Nephron (organoid): ENCODE measurements around the gene REL.
"Not testable (repeated sequence)": the region's sequence is repeated elsewhere in the genome, so short reads cannot be mapped to it uniquely, and the experiment has no call there.

Experiments
- H3K27ac Mint-ChIP-seq, 3 experiments: 2 replicates each; pipeline ENCODE4 v1.8.0; 2020; ENCODE audit warnings: mixed read lengths in 3 of 3, mild to moderate bottlenecking in 2 of 3, moderate library complexity in 1 of 3
- H3K27me3 Mint-ChIP-seq: 2 replicates; pipeline ENCODE4 v1.8.0; 2021; ENCODE audit warnings: low read depth, mild to moderate bottlenecking, moderate library complexity, mixed read lengths
- H3K36me3 Mint-ChIP-seq: 2 replicates; pipeline ENCODE4 v1.8.0; 2020; ENCODE audit warnings: low read depth, mixed read lengths
- H3K4me1 Mint-ChIP-seq: 2 replicates; pipeline ENCODE4 v1.8.0; 2020; ENCODE audit warnings: mixed read lengths
- H3K4me3 Mint-ChIP-seq, 3 experiments: 2 replicates each; pipeline ENCODE4 v1.8.0; 2020; ENCODE audit warnings: mild to moderate bottlenecking in 3 of 3, mixed read lengths in 3 of 3, moderate library complexity in 2 of 3
- H3K9me3 Mint-ChIP-seq: 2 replicates; pipeline ENCODE4 v1.8.0; 2020; ENCODE audit warnings: mixed read lengths
- TF ChIP-seq, protein P1 (sequence below), 3 experiments: fragments of 200-600 bp; sonication (generic); IDR thresholded peaks; one replicate each; pipeline ENCODE4 v1.5.0; 2021; ENCODE audit warnings: antibody characterized with exemption in 3 of 3; ENCODE audit not compliant: unreplicated experiment in 3 of 3

Gene REL

DNA sequence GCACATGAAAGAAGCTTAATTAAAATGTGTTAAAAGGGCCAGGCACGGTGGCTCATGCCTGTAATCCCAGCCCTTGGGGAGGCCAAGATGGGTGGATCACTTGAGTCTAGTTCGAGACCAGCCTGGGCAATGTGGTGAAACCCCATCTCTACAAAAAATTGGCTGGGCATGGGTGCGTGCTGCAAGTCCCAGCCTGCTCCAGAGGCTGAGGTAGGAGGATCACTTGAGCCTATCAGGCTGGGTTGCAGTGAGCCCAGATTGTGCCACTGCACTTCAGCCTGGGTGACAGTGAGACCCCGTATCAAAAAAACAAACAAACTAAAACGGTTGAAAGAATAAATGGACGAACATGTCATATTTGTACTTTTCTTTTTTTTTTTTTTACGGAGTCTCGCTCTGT lies 26.0 kb downstream of the REL start:
- no peak overlapping the region for H3K27ac Mint-ChIP-seq
- H3K36me3 Mint-ChIP-seq, result peaks cover 48% of the 10 kb centered on the region
- H3K4me1 Mint-ChIP-seq, result no peaks in the 10 kb centered on the region
- no peaks in the 10 kb centered on the region for H3K9me3 Mint-ChIP-seq
- no peak overlapping the region for H3K4me3 Mint-ChIP-seq
- no peaks in the 10 kb centered on the region for H3K27me3 Mint-ChIP-seq
- TF ChIP-seq, protein P1, sequence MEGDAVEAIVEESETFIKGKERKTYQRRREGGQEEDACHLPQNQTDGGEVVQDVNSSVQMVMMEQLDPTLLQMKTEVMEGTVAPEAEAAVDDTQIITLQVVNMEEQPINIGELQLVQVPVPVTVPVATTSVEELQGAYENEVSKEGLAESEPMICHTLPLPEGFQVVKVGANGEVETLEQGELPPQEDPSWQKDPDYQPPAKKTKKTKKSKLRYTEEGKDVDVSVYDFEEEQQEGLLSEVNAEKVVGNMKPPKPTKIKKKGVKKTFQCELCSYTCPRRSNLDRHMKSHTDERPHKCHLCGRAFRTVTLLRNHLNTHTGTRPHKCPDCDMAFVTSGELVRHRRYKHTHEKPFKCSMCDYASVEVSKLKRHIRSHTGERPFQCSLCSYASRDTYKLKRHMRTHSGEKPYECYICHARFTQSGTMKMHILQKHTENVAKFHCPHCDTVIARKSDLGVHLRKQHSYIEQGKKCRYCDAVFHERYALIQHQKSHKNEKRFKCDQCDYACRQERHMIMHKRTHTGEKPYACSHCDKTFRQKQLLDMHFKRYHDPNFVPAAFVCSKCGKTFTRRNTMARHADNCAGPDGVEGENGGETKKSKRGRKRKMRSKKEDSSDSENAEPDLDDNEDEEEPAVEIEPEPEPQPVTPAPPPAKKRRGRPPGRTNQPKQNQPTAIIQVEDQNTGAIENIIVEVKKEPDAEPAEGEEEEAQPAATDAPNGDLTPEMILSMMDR (IDR thresholded peaks at IDR 0.05; ENCODE audit: unreplicated experiment in 3 of 3), result no peak

DNA sequence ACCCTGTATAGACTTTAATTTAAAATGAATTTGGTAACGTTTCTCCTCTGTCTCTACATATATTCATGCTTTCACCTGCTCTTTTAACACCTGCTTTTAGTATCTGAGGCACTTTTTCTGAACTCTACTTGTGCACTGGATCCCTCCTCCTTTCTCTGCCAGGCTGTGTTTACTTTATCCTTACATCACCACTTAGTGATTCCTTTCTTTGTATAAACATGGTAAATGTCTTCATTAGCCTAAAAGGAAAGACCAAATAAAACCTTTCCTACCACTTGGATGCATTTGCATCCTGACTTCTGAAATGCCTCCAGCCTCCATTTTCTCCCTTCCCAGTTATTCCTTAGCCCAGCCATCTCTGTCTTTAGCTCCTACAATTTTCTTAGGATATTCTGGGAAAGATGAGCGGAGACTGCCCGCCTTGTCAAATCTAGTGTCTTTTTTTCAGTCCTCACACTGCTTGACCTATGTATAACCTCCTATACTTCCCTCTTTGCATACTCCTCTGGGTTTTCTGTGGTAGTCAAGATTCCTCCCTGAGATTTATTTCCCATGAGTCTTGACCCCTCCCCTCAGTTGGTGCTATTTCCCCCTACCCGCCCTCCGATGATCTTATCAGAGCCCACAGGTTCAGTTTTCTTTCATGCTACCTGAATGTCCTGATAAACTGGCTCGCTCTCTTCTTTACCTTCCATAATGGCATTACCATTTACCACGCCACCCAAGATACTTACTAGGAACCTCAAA lies 44.8 kb downstream of the REL start:
- Mint-ChIP-seq H3K36me3 (peaks cover 40% of the 10 kb centered on the region), H3K4me3 (no peak overlapping the region), H3K4me1 (no peaks in the 10 kb centered on the region), H3K9me3 (no peaks in the 10 kb centered on the region), H3K27ac (peak overlapping the region in 1 of 3 experiments; percentile 18), H3K27me3 (no peaks in the 10 kb centered on the region)
- TF ChIP-seq, protein P1 (IDR thresholded peaks at IDR 0.05; ENCODE audit: unreplicated experiment in 3 of 3), result no peak

DNA sequence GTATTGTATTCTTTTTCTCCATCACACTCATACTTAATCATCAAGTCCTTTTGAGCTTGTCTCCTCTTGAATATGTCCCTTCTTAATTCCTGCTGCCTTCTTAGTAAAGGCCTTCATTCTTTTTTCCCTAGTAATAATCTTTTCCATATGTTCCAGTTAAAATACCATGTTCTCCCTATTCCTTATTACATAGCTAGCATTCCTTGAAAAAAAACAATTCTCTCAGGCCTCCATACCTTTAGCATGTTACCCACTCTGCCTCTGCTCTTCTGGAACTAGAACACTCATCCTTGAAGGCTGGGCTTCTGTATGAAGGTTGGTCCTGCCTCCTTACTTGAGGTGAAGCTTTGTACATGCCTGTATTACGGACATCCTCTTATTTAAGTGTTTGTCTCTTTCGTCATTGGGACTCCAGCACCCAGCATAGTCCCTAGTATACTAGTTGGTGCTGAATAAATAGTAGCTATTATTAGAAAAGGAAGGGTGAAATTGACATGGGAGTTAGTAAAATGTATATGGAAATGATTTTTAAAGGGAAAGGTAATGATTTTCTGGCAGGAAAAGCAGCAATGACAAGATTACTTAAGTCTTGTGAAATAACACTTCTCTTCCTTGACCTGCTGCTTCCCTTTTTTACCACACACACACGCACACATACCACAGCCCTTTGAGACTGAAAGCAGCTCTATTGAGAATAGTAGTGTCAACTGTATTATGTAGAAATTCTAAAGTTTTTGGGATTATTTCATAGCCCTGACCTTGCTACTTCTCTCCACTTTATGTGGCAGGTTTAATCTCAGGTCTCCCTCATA lies 45.6 kb downstream of the REL start:
- Mint-ChIP-seq H3K9me3 (no peaks in the 10 kb centered on the region), H3K27ac (peak overlapping the region in 1 of 3 experiments; percentile 18), H3K4me3 (no peak overlapping the region), H3K36me3 (peaks cover 41% of the 10 kb centered on the region), H3K27me3 (no peaks in the 10 kb centered on the region), H3K4me1 (no peaks in the 10 kb centered on the region)
- TF ChIP-seq, protein P1 (IDR thresholded peaks at IDR 0.05; ENCODE audit: unreplicated experiment in 3 of 3), result no peak

DNA sequence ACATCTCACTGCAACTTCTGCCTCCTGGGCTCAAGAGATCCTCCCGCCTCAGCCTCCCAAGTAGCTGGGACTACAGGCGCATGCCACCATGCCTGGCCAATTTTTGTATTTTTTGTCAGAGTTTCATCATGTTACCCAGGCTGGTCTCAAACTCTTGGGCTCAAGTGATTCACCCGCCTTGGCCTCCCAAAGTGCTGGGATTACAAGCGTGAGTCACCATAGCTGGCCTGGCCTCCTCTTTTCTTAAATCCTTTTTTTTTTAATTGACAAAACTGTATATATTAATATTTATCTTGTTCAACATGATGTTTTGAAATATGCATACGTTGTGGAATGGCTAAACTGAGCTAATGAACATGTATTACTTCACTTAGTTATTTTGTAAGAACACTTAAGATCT lies 50.7 kb downstream of the REL start:
- H3K27me3 Mint-ChIP-seq, H3K9me3 Mint-ChIP-seq, H3K27ac Mint-ChIP-seq, H3K4me3 Mint-ChIP-seq, H3K4me1 Mint-ChIP-seq: not testable (repeated sequence)
- H3K36me3 Mint-ChIP-seq, result peaks cover 41% of the 10 kb centered on the region

DNA sequence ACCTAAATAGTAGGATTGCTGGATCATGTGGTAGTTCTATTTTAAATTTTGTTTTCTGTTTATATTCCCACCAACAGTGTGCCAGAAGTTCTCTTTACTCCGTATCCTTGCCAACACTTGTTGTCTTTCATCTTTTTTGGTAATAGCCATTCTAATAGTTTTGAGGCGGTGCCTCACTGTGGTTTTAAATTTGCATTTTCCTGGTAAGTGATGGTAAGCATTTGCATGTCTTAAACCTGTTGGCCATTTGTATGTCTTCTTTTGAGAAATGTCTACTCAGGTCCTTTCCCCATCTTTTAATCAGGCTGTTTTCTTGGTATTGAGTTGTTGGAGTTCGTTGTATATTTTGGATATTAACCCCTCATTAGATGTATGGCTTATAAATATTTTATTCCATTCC lies 51.6 kb downstream of the REL start:
- Mint-ChIP-seq H3K36me3 (peaks cover 41% of the 10 kb centered on the region), H3K4me1 (no peaks in the 10 kb centered on the region), H3K9me3 (peaks cover 3% of the 10 kb centered on the region), H3K4me3 (no peak overlapping the region), H3K27ac (no peak overlapping the region), H3K27me3 (no peaks in the 10 kb centered on the region)
- TF ChIP-seq, protein P1 (IDR thresholded peaks at IDR 0.05; ENCODE audit: unreplicated experiment in 3 of 3), result no peak

DNA sequence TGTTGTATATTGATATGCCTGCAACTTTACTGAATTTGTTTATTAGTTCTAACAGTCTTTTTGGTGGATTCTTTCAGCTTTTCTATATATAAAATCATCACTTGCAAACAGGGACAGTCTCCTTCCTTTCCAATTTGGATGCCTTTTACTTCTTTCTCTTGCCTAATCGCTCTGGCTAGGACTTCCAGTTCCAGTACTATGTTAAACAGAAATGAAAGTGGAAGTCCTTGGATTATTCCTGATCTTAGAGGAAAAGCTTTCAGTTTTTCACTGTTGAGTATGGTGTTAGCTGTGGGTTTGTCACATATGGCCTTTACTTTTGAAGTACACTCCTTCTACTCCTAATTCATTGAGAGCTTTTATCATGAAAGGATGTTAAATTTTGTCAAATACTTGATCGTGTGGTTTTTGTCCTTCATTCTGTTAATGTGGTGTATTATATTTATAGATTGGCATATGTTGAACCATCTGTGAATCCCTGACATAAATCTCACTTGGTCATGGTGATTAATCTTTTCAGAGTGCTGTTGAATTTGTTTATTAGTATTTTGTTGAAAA lies 52.9 kb downstream of the REL start:
- H3K27me3 Mint-ChIP-seq, result no peaks in the 10 kb centered on the region
- no peak overlapping the region for H3K27ac Mint-ChIP-seq
- H3K36me3 Mint-ChIP-seq, result peaks cover 50% of the 10 kb centered on the region
- H3K9me3 Mint-ChIP-seq, result peaks cover 3% of the 10 kb centered on the region
- no peak overlapping the region for H3K4me3 Mint-ChIP-seq
- TF ChIP-seq, protein P1 (IDR thresholded peaks at IDR 0.05; ENCODE audit: unreplicated experiment in 3 of 3), result no peak
- no peaks in the 10 kb centered on the region for H3K4me1 Mint-ChIP-seq
